GM13976 (cell line): ENCODE results near the gene KIAA2012.

Experiments used
- DNase-seq: peaks from one replicate; pipeline ENCODE4 v3.0.0; 2012; ENCODE audit warnings: low spot score
- in situ Hi-C: fragments of 300-500 bp; cut with MboI; formaldehyde crosslinking; loops from one replicate; pipeline ENCODE4 v1.12.0; 2022; ENCODE audit warnings: low sequenced_read_pairs, mixed read lengths, inconsistent platforms; ENCODE audit not compliant: unreplicated experiment
- TF ChIP-seq, protein P1 (sequence below): IDR thresholded peaks from 2 replicates; pipeline ENCODE4 v1.5.1; 2012; ENCODE audit warnings: borderline replicate concordance, mild to moderate bottlenecking; ENCODE audit not compliant: insufficient read depth; ENCODE audit errors: extremely low read depth, missing control alignments, control extremely low read depth

KIAA2012 gene

DNA sequence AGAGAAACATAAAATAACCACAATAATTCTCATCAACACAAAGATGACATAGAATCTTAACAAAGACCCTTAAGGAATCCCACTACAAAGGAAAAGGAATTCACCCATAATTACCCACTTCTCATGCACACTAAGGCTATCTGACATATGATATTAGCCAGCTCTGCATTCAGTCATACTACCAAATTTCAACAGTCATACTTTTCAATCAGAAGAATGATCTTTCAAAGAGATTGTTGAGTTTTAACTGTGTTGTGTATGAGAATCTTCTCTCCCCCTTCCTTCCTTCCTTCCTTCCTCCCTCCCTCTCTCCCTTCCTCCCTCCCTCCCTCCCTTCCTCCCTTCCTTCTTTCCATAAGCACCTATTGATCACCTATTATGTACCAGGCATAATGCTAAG lies 22.4 kb upstream of the KIAA2012 start:
- in situ Hi-C loops: no loop called here
- TF ChIP-seq, protein P1, sequence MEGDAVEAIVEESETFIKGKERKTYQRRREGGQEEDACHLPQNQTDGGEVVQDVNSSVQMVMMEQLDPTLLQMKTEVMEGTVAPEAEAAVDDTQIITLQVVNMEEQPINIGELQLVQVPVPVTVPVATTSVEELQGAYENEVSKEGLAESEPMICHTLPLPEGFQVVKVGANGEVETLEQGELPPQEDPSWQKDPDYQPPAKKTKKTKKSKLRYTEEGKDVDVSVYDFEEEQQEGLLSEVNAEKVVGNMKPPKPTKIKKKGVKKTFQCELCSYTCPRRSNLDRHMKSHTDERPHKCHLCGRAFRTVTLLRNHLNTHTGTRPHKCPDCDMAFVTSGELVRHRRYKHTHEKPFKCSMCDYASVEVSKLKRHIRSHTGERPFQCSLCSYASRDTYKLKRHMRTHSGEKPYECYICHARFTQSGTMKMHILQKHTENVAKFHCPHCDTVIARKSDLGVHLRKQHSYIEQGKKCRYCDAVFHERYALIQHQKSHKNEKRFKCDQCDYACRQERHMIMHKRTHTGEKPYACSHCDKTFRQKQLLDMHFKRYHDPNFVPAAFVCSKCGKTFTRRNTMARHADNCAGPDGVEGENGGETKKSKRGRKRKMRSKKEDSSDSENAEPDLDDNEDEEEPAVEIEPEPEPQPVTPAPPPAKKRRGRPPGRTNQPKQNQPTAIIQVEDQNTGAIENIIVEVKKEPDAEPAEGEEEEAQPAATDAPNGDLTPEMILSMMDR: no peak
- no peak for DNase-seq

DNA sequence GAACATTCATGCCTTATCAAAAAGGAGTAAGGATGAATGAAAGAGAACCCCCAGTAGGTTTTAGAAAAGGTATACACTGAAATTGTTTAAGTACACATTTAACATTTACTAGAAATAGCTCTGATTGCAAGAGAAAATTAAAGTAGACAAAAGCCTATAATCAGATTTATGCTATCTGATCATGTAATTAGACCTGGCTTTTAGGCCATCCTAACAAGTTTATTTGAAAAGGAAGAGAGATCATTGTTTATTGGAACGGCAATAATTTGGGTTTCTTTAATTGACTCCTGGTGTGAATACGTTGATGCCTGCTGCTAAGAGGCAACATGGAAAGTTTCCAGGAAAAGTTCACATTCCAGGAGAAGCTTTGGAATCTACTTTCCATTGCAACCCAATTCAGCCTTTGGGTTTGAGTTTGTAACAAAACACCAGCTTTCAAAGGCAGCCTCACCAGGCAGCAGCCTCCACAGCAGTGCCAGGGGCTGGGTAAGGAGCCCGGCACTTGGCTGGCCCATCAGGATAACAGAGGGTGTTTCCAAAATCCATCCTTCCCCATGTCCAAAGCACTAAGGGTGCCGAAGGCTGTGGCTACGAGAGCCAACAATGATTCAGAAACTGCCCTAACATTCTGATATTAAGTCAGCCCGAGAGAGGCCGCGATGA lies 21.4 kb upstream of the KIAA2012 start:
- in situ Hi-C loops: no loop called here

DNA sequence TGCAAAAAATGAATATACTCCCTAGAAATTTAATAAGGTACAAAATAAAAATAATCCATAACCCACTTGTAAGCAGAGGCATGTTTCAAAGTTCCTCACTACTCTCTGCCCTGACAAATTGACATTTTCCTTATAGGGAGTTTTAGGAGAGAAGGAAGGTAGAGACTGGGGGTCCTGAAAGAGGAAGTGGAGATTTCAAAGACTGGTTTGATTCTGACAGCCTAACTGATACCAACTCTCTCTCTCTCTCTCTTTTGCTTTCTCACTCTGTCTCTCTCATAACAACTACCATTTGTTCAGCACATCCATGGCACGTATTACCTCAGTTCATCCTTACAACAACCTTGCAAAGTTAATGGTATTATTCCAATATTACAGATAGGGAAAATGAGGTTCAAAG lies 20.8 kb upstream of the KIAA2012 start:
- in situ Hi-C loops: no loop called here
- TF ChIP-seq, protein P1: no peak
- DNase-seq: no peak

More for the DNA sequence above, 21.4 kb upstream of the KIAA2012 start:
- no peak for DNase-seq
- TF ChIP-seq, protein P1: no peak

DNA sequence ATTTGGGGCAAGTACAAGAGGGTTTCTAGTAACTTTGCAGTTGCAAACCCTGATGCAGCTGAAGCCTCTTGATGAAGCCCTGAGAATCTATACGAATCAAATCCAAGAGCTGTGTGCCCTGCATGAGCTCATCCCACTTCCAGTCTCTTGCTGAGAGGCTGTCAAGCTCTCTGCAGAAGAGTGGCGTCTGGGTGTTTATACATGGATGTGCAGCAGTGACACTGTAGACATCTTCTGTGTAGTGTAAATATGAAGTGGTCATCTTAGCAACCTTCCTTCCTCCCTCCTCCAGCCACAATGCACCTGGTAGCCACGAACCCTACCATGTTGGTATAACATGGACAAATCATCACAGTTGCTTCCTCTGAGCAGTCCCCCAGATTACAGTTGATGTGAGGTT lies 18.4 kb upstream of the KIAA2012 start:
- TF ChIP-seq, protein P1: no peak
- DNase-seq: no peak
- in situ Hi-C loops: no loop called here

DNA sequence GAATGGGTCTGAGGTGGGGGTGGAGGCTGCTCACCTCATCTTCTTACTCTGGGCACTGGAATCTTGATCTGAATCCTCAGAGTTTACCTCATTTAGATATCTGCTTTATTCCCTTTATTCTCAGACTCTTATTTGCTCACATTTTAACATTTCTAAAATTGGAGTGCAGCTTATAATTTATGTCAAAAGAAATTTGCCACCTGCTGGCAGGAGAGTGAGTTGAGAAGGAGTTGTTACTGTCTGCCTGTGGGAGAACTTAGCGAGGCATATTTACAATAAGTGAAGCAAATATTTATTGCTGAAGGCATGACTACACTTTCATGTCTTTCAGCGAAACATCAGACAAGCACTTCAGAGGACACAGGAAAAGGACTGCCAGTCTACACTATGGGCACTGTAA lies 16.4 kb upstream of the KIAA2012 start:
- no peak for DNase-seq
- in situ Hi-C loops: no loop called here
- TF ChIP-seq, protein P1: no peak

DNA sequence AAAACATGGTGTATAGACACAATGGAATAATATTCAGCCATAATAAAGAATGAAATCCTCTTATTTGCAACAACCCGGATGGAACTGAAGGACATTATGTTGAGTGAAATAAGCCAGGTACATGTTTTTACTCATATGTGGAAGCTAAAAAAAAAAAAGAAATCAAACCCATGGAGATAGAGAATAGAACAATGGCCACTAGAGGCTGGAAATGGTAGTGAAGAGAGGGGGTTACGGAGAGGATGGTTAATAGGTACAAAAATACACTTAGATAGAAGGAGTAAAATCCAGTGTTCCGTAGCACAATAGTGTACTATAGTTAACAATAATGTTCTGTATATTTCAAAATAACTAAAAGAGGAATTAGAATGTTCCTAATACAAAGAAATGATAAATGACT lies 12.8 kb upstream of the KIAA2012 start:
- no peak for DNase-seq
- TF ChIP-seq, protein P1: no peak
- in situ Hi-C loops: no loop called here
